GM12865 (cell line): ENCODE measurements around the gene EVI5.

Experiments
- DNase-seq: peaks from one replicate; pipeline ENCODE4 v3.0.0; 2010; ENCODE audit warnings: low read depth
- H3K4me3 ChIP-seq: 2 replicates; pipeline ENCODE4 v1.5.1; 2011; ENCODE audit warnings: mild to moderate bottlenecking, low read depth, low read length, control low read depth
- TF ChIP-seq, protein P1 (sequence below): IDR thresholded peaks from 2 replicates; pipeline ENCODE4 v1.5.1; 2011; ENCODE audit warnings: low read length, control low read depth, low read depth, inconsistent platforms; ENCODE audit not compliant: insufficient read depth; ENCODE audit errors: missing control alignments

Gene EVI5

GRCh38 chr1:92480813-92481598 is 303.9 kb downstream of the EVI5 start:
- no peak for DNase-seq
- no peak overlapping the region for H3K4me3 ChIP-seq
- TF ChIP-seq, protein P1, sequence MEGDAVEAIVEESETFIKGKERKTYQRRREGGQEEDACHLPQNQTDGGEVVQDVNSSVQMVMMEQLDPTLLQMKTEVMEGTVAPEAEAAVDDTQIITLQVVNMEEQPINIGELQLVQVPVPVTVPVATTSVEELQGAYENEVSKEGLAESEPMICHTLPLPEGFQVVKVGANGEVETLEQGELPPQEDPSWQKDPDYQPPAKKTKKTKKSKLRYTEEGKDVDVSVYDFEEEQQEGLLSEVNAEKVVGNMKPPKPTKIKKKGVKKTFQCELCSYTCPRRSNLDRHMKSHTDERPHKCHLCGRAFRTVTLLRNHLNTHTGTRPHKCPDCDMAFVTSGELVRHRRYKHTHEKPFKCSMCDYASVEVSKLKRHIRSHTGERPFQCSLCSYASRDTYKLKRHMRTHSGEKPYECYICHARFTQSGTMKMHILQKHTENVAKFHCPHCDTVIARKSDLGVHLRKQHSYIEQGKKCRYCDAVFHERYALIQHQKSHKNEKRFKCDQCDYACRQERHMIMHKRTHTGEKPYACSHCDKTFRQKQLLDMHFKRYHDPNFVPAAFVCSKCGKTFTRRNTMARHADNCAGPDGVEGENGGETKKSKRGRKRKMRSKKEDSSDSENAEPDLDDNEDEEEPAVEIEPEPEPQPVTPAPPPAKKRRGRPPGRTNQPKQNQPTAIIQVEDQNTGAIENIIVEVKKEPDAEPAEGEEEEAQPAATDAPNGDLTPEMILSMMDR: no peak

GRCh38 chr1:92480200-92480812 is 304.6 kb downstream of the EVI5 start:
- H3K4me3 ChIP-seq: no peak overlapping the region
- TF ChIP-seq, protein P1: no peak
- no peak for DNase-seq

DNA sequence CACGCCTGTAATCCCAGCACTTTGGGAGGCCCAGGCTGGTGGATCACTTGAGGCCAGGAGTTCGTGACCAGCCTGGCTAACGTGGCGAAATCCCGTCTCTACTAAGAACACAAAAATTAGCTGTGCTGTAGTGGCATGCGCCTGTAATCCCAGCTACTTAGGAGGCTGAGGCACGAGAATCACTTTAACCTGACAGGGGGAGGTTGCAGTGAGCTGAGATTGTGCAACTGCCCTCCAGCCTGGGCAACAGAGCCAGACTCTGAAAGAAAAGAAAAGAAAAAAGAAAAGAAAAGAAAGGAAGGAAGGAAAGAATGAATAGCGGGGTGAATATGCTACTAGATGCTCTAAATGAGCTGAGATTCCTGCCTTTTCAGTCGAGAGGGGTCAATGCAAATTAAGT is 305.3 kb downstream of the EVI5 start:
- TF ChIP-seq, protein P1: no peak
- DNase-seq: no peak
- no peak overlapping the region for H3K4me3 ChIP-seq

DNA sequence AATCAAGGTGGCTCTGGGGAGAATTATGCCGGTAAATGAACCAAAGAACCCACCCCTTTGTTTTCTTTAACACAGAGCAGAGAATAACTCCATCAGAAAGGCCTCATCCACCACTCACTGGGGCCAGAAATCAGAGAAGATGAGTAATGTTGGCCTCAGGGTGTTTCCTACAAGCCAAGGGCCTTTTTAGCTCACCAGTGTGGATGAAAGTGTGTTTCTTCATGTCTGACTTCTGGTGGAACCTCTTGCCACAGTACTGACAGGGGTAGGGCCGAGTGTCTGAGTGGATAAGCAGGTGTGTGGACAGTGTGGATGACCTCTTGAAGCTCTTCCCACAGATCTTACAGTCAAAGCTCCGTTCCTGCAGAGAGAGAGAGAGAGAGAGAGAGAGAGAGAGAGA is 306.5 kb downstream of the EVI5 start:
- H3K4me3 ChIP-seq: no peak overlapping the region
- TF ChIP-seq, protein P1: no peak
- no peak for DNase-seq

DNA sequence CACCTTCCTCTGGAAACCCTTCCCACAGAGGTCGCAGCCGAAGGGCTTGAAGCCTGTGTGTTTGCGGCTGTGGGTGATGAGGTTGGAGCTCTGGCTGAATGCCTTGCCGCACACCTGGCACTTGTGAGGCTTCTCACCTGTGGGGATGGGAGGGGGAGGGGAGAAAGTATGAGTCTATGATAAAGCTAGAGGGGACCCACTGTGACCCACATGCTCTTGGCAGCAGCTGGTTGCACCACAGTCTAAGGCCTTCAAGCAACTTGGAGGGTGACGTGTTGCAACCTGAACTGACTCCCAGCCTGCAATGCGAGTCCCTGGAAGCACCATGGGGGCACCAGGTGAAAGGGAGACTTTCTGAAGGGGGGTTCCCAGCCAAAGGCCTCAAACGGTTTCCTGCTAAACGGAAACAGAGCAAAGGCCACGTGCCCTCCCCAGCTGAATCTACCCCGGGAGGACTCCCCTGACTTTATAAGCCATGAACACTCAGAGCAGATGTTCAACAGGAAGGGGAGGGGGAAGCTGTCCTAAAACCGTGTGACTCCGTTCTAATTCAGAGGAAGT is 308.8 kb downstream of the EVI5 start:
- TF ChIP-seq, protein P1: no peak
- no peak for DNase-seq
- no peak overlapping the region for H3K4me3 ChIP-seq

GRCh38 chr1:92475029-92475428 is 309.9 kb downstream of the EVI5 start:
- TF ChIP-seq, protein P1: no peak
- DNase-seq: no peak
- no peak overlapping the region for H3K4me3 ChIP-seq
